GM19395 (cell line): ENCODE data around the gene PODXL.

Experiments
- ATAC-seq: cut with Tn5 transposase; IDR thresholded peaks from one replicate; pipeline ENCODE4 v1.9.1; 2021; ENCODE audit warnings: mild to moderate bottlenecking, moderate library complexity; ENCODE audit not compliant: unreplicated experiment

PODXL gene

GRCh38 chr7:131568510-131568909 lies 12.1 kb upstream of the PODXL start:
- no peak for ATAC-seq

- ATAC-seq = no peak
These were observed 8.2 kb upstream of the PODXL start for GRCh38 chr7:131564640-131565039.

- no peak for ATAC-seq
These were observed 7.5 kb upstream of the PODXL start for GRCh38 chr7:131563918-131564317.

GRCh38 chr7:131562941-131563340 lies 6.5 kb upstream of the PODXL start:
- no peak for ATAC-seq

DNA sequence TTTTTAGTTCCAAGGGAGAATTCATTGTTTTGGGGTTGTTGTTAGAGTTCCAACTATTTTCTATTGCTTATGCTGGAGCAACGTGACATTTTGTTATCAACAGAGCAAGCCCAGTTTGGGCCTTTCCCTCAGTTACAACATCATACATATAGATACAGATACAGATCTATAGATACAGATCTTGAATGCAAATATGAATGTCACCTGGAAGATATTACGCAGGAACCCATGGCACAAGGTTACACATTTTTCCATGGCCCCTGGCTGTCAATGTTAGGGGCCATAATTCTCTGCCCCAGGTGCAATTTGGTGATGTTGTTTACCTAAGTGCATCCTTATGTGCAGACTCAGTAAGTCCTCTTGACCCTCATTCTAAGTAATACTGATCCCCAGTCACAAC lies 3.6 kb upstream of the PODXL start:
- ATAC-seq = no peak

DNA sequence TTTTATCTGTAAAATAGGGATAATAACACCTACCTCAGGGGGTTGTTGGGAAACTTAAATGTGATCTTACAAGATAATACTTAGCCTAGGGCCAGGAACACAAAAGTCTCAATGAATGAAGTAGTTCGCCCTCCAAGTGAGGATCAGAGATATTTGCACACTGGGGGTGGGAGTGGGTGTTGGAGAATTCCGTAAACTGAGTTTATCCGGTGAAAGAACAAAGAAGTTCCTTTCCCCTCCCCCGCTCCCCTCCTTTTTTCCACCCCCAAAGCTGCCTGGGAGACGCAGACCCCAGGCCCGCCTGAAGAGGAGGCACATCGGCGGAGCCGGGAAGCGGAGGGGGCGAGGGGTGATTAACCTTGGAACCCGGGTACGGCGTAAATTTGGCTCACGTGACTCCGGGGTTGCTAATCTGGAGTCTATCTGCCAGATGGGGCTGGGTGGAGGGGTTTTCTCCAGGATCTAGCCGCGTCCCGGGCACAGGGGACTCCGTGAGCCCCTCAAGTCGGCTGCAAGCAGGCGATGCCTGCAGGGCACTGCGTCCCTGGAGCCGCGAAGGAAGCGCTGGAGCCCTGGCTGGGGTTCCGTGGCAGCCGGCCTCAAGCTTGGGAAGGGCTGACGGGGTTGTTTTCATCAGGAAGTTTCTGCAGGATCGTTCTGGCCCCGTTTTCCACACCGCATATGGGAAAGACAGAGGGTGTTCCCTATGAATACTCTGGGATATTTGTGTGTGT lies 1.4 kb upstream of the PODXL start:
- no peak for ATAC-seq

GRCh38 chr7:131556909-131557651 lies 652 bp upstream of the PODXL start:
- ATAC-seq = peak; percentile 30

GRCh38 chr7:131555552-131556052 lies 826 bp downstream of the PODXL start:
- no peak for ATAC-seq

DNA sequence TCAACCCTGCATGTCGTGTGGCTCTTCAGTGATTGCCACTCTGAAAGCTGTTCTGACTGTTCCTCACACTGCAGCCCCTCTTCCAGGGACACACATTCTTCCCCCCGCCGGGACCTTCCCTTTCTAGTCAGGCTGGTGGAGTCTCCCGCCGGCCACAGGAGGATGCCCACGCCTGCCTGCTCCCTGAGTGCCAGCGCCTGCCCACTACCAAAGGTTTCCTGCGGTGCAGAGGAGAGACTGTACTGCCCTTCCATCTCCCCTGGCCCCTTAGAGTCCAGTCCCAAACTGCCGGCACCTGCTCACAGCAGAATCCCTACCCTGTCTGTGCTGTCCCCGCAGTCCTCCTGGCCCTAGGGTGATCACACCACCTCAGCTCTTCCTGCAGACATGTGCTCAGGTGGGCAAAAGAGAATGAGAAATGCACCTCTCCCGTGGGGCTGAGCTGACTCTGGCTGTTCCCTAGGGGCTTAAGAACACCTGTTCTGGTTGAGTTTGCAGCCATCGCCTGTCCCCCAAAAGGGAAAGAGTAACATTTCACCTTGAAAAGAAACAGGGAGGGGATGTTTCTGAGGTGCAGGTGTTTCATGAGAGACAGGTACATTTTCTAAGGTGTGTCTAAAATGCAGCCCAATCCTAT lies 1.4 kb downstream of the PODXL start:
- no peak for ATAC-seq

GRCh38 chr7:131553931-131554330 lies 2.5 kb downstream of the PODXL start:
- no peak for ATAC-seq

GRCh38 chr7:131552053-131552452 lies 4.4 kb downstream of the PODXL start:
- ATAC-seq = no peak

DNA sequence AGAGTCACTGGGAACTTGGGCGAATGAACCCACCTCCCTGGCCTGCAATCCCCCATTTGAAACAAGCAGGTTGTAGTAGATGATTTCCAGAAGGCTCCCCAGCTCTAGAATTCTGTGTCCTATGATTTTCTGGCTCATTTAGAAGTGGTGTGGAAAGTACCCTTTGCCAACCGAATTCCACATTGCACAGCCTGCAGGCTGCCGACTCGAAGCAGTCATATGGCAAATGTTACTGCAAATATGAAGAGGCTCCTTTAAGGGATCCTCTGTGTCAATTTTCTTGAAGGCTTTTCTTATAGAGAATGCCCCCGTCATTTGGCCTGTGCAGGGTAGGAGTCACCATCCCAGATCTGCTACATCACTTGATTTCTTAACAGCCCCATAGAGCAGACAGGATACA lies 5.6 kb downstream of the PODXL start:
- no peak for ATAC-seq

DNA sequence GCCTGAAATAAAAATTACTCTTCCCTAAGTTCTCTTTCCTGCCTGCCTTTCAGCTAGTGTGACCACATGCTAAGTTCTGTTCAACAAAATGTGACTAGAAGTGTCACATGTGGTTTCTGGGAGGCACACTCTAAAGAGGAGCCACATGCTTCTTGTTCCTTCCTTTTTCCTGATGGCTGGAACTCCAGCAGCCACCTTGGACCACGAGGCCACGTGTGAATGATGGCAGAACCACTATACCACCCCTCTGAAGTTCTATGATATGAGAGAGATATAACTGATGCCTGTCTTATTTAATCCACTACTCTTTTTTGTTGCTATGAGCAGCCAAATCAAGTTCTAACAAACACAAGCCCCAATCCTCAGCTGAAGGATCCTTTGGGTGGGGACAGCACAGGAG lies 8.1 kb downstream of the PODXL start:
- ATAC-seq = no peak

DNA sequence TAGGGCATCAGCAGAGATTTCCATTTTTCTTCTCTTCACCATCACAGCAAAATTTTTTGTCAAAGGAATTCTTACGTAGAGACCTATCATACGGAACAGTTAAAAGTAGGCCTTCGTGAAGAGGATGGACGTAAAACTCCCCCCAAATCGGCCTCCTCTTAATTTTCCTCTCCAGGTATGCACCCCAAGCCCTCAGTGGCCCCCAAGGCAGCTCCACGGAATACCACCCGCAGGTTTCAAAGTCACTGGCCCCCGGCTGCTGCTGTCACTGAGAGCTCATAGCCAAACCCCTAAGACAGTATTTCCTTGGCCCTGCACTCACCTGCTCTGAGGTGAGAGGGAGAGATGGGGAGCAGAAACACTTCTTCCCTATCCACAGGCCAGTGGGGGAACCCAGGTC lies 8.8 kb downstream of the PODXL start:
- no peak for ATAC-seq

DNA sequence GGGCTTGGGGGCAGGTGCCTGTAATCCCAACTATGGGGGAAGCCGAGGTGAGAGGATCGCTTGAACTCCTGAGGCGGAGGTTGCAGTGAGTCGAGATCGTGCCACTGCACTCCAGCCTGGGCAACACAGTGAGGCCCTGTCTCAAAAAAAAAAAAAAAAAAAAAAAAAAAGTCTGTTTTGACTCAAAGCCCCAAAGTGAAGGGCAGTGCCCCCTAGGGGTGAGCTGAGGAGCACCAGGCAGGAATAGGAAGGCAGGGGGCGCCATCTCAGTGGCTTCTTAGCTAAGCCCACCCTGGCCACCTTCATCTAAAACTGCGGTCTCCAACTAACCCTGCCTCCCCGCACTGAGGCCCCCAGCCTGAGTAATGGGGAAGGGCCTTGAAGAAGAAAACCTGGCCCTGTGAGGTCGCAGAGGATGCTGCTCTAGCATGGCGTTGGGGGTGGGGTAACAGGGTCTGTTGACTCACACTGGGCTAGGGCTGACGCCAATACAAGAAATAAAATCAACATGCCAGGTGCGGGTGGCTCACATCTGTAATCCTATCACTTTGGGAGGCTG lies 9.8 kb downstream of the PODXL start:
- ATAC-seq = no peak

GRCh38 chr7:131546126-131546525 lies 10.3 kb downstream of the PODXL start:
- no peak for ATAC-seq

GRCh38 chr7:131544449-131545301 lies 11.8 kb downstream of the PODXL start:
- no peak for ATAC-seq

GRCh38 chr7:131544021-131544420 lies 12.4 kb downstream of the PODXL start:
- ATAC-seq = no peak

- ATAC-seq = no peak
These were observed 13.1 kb downstream of the PODXL start for GRCh38 chr7:131543298-131543697.

DNA sequence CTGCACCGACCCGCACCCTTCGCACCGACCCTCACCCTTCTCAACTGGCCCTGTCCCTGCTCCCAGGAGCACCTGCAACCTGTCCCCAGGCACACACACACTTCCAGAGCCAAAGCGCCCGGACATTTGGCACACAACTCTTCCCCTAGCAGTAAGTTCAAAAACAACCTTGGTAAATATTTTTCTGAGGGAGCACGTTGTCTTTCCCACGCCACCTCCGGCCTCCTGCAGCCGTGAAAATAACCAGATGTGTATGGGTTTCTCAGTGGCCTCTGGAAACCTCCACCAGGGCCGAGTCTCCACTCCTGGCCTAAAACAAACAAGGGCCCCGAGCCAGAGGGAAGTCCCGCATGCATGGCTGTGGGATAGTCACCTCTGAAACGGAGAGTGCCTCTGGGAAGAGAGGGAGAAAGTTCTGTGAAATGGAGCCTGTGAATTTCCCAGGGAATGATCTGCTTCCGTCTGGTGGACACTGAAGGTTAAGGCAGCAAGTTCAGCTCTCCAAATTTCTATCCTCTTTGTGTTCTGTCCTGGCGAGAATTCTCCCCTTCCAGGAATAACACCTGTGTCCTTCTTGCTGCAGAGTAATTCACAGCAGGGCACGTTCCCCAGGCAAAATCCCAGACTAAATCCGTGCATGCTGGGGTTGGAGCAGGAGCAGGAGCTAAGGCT lies 15.8 kb downstream of the PODXL start:
- ATAC-seq = no peak
